ENCODE results near the gene THOC1.

DNA sequence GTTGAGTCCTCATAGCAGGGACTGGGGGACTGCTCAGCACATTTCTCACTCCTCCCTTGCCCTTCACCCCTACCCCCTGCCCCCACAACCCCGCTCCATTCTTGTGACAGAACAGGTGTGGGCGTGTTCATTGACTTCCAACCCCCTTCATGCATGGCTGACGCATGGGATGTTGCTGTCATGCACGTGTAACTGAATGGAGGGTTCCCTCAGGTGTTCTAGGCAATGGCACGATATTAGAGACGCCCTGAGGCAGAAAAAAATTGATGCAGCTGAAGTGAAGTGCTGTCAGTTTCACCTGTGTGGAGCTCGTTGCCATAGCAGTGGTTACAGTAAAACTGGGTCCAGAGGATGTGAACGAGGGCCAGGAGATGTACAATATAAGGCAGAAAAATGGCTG, 6.5 kb upstream of the THOC1 start:
- TF ChIP-seq, protein P1, sequence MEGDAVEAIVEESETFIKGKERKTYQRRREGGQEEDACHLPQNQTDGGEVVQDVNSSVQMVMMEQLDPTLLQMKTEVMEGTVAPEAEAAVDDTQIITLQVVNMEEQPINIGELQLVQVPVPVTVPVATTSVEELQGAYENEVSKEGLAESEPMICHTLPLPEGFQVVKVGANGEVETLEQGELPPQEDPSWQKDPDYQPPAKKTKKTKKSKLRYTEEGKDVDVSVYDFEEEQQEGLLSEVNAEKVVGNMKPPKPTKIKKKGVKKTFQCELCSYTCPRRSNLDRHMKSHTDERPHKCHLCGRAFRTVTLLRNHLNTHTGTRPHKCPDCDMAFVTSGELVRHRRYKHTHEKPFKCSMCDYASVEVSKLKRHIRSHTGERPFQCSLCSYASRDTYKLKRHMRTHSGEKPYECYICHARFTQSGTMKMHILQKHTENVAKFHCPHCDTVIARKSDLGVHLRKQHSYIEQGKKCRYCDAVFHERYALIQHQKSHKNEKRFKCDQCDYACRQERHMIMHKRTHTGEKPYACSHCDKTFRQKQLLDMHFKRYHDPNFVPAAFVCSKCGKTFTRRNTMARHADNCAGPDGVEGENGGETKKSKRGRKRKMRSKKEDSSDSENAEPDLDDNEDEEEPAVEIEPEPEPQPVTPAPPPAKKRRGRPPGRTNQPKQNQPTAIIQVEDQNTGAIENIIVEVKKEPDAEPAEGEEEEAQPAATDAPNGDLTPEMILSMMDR (IDR thresholded peaks at IDR 0.05) = no peak
- TF ChIP-seq POLR2AphosphoS5 (IDR thresholded peaks at IDR 0.05) = no peak
